Ovary (tissue), 9 donors: ENCODE data around the gene TJAP1. TPM values are rescaled to one million over a fixed set of nuclear protein-coding genes. Genes with fewer than 3 reads are reported as not detected.

Experiments
- DNase-seq, 5 donors: peaks; one replicate each; pipeline ENCODE4 v3.0.0-alpha.2; 2019 to 2020
- H3K27ac ChIP-seq, 2 donors: fragments of 200-600 bp; one replicate each; pipeline versions ENCODE4 v1.5.1 to v1.8.0; 2019 to 2022
- H3K27me3 ChIP-seq: fragments of 200-600 bp; one replicate; pipeline ENCODE4 v1.8.0; 2022
- H3K36me3 ChIP-seq: fragments of 200-600 bp; sonication (generic); one replicate; pipeline ENCODE4 v1.5.1; 2019
- H3K4me1 ChIP-seq: one replicate; pipeline ENCODE4 v1.8.1; 2013; ENCODE audit warnings: mild to moderate bottlenecking, moderate library complexity; ENCODE audit not compliant: insufficient read depth
- H3K4me3 ChIP-seq: fragments of 200-600 bp; sonication (generic); one replicate; pipeline ENCODE4 v1.5.1; 2017
- H3K9me3 ChIP-seq, 2 donors: fragments of 200-600 bp in 1 of 2; sonication (generic) in 1 of 2; one replicate each; pipeline versions ENCODE4 v1.5.1 to v1.8.1; 2013 to 2019; ENCODE audit warnings: mild to moderate bottlenecking in 1 of 2, moderate library complexity in 1 of 2
- EP300 ChIP-seq: sonication (generic); formaldehyde crosslinking; IDR thresholded peaks from one replicate; pipeline ENCODE4 v1.6.1; 2017; ENCODE audit warnings: antibody characterized with exemption
- POLR2A ChIP-seq: fragments of 450-650 bp; IDR thresholded peaks from one replicate; pipeline ENCODE4 v1.6.1; 2017; ENCODE audit warnings: antibody characterized with exemption, mild to moderate bottlenecking, moderate library complexity
- WGBS, 3 donors: extraction: QIAGEN DNeasy Blood & Tissue Kit in 1 of 3; methylation state at CpG; one replicate each; pipeline versions ENCODE4 v1.1.5 to v1.1.7; 2013 to 2017; 5-methylcytosine and 5-hydroxymethylcytosine counted together
- intact Hi-C, 4 donors: fragments of 100-400 bp; cut with DNase I; formaldehyde crosslinking; loops; one replicate each; pipeline versions ENCODE4 v1.11.0 to v1.15.1; 2022 to 2023
- polyA plus RNA-seq, 2 donors: library from polyadenylated mRNA; stranded (reverse); fragments of 200-250 nt in 1 of 2; fragments of 350-450 nt in 1 of 2; fragmentation: Illumina TruSeq in 1 of 2; extraction: RNeasy Lipid Tissue Mini Kit (QIAGEN cat#74804) in 1 of 2; gene quantifications; one replicate each; pipeline ENCODE4 v1.2.3, GENCODE V29; 2013 to 2014
- total RNA-seq, 7 donors: library from RNA; depleted of rRNA in 2 of 7; stranded (reverse); fragments of >200 nt in 2 of 7; fragmentation: NEBNext Ultra II Directional in 3 of 7; extraction: Animal tissue kit (Norgen Biotek cat#: 25700) in 3 of 7; gene quantifications; one replicate each; pipeline versions ENCODE4 v1.1.0 to v1.2.4, GENCODE V29; 2016 to 2023
- TF ChIP-seq, protein P1 (sequence below), 3 donors: fragments of 450-650 bp in 2 of 3; fragments of 200-600 bp in 1 of 3; IDR thresholded peaks; one replicate each; pipeline versions ENCODE4 v1.5.1 to v1.8.0; 2016 to 2022; ENCODE audit warnings: antibody characterized with exemption in 3 of 3, mild to moderate bottlenecking in 1 of 3
- donor health status: DM: no; HTN: no; CAD: no; lungs with moderate emphysema.
- donor health status: DM: no; HTN: no; CAD: no.
- donor health status: Bipolar disorder and iron deficiency.
- donor health status: DM: yes; HTN: yes; CAD: no.
- donor health status: DM: no; HTN: no; CAD: no.
- donor health status: DM: yes; HTN: yes; CAD: no.

The TJAP1 gene
- total and polyA plus RNA-seq, 9 donors: 12.9 to 44.8 (median 34.0) TPM

- Histone ChIP-seq H3K4me3 (no peak overlapping the region), H3K4me1 (peaks cover 24% of the 10 kb centered on the region), H3K9me3 (no peaks in the 10 kb centered on the region), H3K27ac (no peak overlapping the region), H3K36me3 (no peaks in the 10 kb centered on the region), H3K27me3 (no peaks in the 10 kb centered on the region)
- DNase-seq: no peak
- TF ChIP-seq, protein P1, sequence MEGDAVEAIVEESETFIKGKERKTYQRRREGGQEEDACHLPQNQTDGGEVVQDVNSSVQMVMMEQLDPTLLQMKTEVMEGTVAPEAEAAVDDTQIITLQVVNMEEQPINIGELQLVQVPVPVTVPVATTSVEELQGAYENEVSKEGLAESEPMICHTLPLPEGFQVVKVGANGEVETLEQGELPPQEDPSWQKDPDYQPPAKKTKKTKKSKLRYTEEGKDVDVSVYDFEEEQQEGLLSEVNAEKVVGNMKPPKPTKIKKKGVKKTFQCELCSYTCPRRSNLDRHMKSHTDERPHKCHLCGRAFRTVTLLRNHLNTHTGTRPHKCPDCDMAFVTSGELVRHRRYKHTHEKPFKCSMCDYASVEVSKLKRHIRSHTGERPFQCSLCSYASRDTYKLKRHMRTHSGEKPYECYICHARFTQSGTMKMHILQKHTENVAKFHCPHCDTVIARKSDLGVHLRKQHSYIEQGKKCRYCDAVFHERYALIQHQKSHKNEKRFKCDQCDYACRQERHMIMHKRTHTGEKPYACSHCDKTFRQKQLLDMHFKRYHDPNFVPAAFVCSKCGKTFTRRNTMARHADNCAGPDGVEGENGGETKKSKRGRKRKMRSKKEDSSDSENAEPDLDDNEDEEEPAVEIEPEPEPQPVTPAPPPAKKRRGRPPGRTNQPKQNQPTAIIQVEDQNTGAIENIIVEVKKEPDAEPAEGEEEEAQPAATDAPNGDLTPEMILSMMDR (IDR thresholded peaks at IDR 0.05): no peak
- TF ChIP-seq EP300: no peak
- no peak for TF ChIP-seq POLR2A
- intact Hi-C loops: loop anchor here in 1 of 4 donors (10.0 kb wide), 1 partner anchor 228 kb away; no protein-coding TSS in a partner anchor
- WGBS, 3 donors: 81 to 87% (median 83%) methylated on average over 2 of the region's 2 CpGs
These were observed 15.9 kb downstream of the TJAP1 start for GRCh38 chr6:43493230-43493629.

DNA sequence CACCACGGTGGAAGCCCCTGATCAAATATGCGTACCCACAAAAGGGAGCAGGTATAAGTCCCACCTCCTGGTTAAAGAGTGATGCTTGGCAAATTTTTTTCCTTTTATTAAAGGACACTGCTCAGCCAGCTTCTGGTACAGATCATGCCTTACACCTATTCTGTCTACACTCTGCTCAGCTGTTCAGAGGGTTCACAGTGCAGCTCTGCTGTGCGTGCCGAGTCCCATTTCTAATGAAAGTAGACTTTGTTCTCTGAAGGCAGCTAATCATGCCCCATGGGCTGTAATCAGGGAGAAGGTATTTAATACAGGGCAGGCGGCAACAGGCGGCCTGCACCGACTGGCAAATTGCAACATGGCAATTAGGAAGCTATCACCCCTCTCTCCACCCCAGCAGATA lies 16.5 kb downstream of the TJAP1 start:
- Histone ChIP-seq H3K9me3 (no peaks in the 10 kb centered on the region), H3K4me1 (peaks cover 24% of the 10 kb centered on the region), H3K27me3 (no peaks in the 10 kb centered on the region), H3K27ac (no peak overlapping the region), H3K36me3 (no peaks in the 10 kb centered on the region), H3K4me3 (no peak overlapping the region)
- 82 to 89% (median 86%) methylated on average over 7 of the region's 7 CpGs for WGBS, 3 donors
- TF ChIP-seq EP300 (no peak), POLR2A (no peak)
- TF ChIP-seq, protein P1 (IDR thresholded peaks at IDR 0.05): no peak
- intact Hi-C loops: loop anchor here in 1 of 4 donors (10.0 kb wide), 1 partner anchor 229 kb away; no protein-coding TSS in a partner anchor
- no peak for DNase-seq

DNA sequence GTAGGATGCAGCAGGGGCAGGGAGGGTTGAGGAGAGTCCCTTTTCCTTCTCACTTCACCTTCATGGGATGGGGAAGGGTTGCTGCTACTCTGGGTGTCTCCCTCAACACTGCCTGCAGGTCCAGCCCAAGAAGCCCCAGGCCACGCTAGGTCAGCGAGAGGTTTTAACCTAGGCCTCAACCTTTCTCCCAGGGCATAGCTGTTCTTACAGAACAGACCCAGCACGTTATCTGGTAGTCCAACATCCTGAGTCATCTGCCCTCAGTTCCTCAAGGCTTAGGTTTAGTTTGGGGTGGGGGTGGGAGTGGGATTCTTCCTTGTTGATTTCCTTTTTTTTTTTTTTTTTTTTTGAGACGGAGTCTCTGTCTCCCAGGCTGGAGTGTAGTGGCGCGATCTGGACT lies 17.0 kb downstream of the TJAP1 start:
- H3K4me3 ChIP-seq: no peak overlapping the region
- 90 to 95% (median 93%) methylated on average over 6 of the region's 6 CpGs for WGBS, 3 donors
- no peak for DNase-seq
- H3K27ac ChIP-seq: no peak overlapping the region
- no peaks in the 10 kb centered on the region for H3K36me3 ChIP-seq
- intact Hi-C loops: loop anchor here in 1 of 4 donors (10.0 kb wide), 1 partner anchor 230 kb away; no protein-coding TSS in a partner anchor
- no peaks in the 10 kb centered on the region for H3K9me3 ChIP-seq
- TF ChIP-seq, protein P1 (IDR thresholded peaks at IDR 0.05): no peak
- TF ChIP-seq EP300 (no peak), POLR2A (no peak)
- H3K27me3 ChIP-seq: no peaks in the 10 kb centered on the region
- H3K4me1 ChIP-seq: peaks cover 22% of the 10 kb centered on the region

- Histone ChIP-seq H3K4me1 (peaks cover 18% of the 10 kb centered on the region), H3K27me3 (no peaks in the 10 kb centered on the region), H3K36me3 (no peaks in the 10 kb centered on the region), H3K9me3 (no peaks in the 10 kb centered on the region), H3K4me3 (no peak overlapping the region), H3K27ac (no peak overlapping the region)
- WGBS, 3 donors: 96 to 98% (median 97%) methylated on average over 4 of the region's 4 CpGs
- TF ChIP-seq EP300: no peak
- TF ChIP-seq, protein P1 (IDR thresholded peaks at IDR 0.05): no peak
- no peak for TF ChIP-seq POLR2A
- intact Hi-C loops: loop anchor here in 1 of 4 donors (10.0 kb wide), 1 partner anchor 230 kb away; no protein-coding TSS in a partner anchor
- DNase-seq: no peak
These were observed 17.4 kb downstream of the TJAP1 start for GRCh38 chr6:43494766-43495165.
